Nephron (organoid): ENCODE measurements around the gene BCKDK.
A peak's percentile ranks its signal among the peaks of the same experiment; 100 is the strongest.

Experiments used
- H3K27ac Mint-ChIP-seq, 3 experiments: 2 replicates each; pipeline ENCODE4 v1.8.0; 2020; ENCODE audit warnings: mixed read lengths in 3 of 3, mild to moderate bottlenecking in 2 of 3, moderate library complexity in 1 of 3
- H3K27me3 Mint-ChIP-seq: 2 replicates; pipeline ENCODE4 v1.8.0; 2021; ENCODE audit warnings: low read depth, mild to moderate bottlenecking, moderate library complexity, mixed read lengths
- H3K36me3 Mint-ChIP-seq: 2 replicates; pipeline ENCODE4 v1.8.0; 2020; ENCODE audit warnings: low read depth, mixed read lengths
- H3K4me1 Mint-ChIP-seq: 2 replicates; pipeline ENCODE4 v1.8.0; 2020; ENCODE audit warnings: mixed read lengths
- H3K4me3 Mint-ChIP-seq, 3 experiments: 2 replicates each; pipeline ENCODE4 v1.8.0; 2020; ENCODE audit warnings: mild to moderate bottlenecking in 3 of 3, mixed read lengths in 3 of 3, moderate library complexity in 2 of 3
- H3K9me3 Mint-ChIP-seq: 2 replicates; pipeline ENCODE4 v1.8.0; 2020; ENCODE audit warnings: mixed read lengths
- TF ChIP-seq, protein P1 (sequence below), 3 experiments: fragments of 200-600 bp; sonication (generic); IDR thresholded peaks; one replicate each; pipeline ENCODE4 v1.5.0; 2021; ENCODE audit warnings: antibody characterized with exemption in 3 of 3; ENCODE audit not compliant: unreplicated experiment in 3 of 3

The BCKDK gene

DNA sequence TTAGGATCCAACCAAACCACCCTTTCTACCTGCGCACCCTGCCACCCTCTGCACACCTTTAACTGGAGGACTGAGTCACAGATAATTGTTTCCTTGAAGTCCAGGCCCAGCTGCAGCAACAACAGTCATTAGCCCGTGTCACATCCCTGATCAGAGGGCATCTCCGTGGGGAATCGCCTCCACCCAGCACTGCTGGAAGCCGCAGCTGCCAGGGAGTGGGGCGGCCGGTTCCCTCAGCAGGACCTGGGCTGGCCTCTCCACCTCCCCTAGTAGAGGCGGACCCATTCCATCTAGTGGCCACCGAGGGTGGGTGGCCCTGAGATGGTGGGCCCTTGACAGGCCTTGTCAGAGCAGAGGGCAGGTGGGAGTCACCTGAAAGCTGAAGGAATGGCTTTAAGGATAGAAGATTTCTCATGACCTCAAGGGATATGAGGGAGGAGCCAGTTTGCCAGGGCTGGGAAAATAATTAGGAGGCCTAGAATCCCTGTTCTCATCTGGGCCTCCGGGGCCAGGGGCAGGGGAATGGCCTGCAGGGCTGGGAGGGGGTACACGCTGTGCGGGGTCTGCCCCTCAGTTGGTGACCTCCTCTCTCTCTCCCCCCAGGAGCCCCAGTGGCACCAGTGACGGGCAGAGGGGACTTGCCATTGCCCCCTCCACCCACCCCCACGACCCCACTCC, 25.7 kb upstream of the BCKDK start:
- H3K27me3 Mint-ChIP-seq: peaks cover 3% of the 10 kb centered on the region
- H3K27ac Mint-ChIP-seq: peak overlapping the region in 1 of 3 experiments; percentile 32
- peaks cover 21% of the 10 kb centered on the region for H3K4me1 Mint-ChIP-seq
- peak overlapping the region in 1 of 3 experiments; percentile 24 for H3K4me3 Mint-ChIP-seq
- TF ChIP-seq, protein P1, sequence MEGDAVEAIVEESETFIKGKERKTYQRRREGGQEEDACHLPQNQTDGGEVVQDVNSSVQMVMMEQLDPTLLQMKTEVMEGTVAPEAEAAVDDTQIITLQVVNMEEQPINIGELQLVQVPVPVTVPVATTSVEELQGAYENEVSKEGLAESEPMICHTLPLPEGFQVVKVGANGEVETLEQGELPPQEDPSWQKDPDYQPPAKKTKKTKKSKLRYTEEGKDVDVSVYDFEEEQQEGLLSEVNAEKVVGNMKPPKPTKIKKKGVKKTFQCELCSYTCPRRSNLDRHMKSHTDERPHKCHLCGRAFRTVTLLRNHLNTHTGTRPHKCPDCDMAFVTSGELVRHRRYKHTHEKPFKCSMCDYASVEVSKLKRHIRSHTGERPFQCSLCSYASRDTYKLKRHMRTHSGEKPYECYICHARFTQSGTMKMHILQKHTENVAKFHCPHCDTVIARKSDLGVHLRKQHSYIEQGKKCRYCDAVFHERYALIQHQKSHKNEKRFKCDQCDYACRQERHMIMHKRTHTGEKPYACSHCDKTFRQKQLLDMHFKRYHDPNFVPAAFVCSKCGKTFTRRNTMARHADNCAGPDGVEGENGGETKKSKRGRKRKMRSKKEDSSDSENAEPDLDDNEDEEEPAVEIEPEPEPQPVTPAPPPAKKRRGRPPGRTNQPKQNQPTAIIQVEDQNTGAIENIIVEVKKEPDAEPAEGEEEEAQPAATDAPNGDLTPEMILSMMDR (IDR thresholded peaks at IDR 0.05; ENCODE audit: unreplicated experiment in 3 of 3): no peak
- H3K36me3 Mint-ChIP-seq: peaks cover 36% of the 10 kb centered on the region
- no peaks in the 10 kb centered on the region for H3K9me3 Mint-ChIP-seq

DNA sequence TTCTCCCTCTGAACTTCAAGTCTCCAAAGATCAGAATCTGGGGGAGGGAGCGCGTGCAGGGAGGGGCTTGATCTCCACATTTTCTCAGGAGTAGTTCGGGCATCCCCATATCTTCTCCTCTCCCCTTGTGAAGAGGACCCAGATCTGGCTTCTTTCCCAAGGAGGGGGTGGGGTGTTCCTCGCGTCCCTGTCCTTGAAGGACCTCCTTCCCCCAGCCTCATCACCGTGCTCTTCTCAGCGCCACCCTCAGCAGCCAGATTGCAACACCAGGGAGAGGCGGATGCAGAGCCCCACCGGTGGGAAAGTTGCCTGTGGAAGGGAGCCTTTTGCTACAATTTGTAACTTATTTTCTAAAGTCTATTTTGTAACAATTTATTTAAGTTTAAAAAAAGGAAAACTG, 25.1 kb upstream of the BCKDK start:
- peaks cover 21% of the 10 kb centered on the region for H3K4me1 Mint-ChIP-seq
- H3K27me3 Mint-ChIP-seq: peaks cover 3% of the 10 kb centered on the region
- TF ChIP-seq, protein P1 (IDR thresholded peaks at IDR 0.05; ENCODE audit: unreplicated experiment in 3 of 3): no peak
- peaks cover 31% of the 10 kb centered on the region for H3K36me3 Mint-ChIP-seq
- H3K9me3 Mint-ChIP-seq: no peaks in the 10 kb centered on the region
- H3K4me3 Mint-ChIP-seq: no peak overlapping the region
- no peak overlapping the region for H3K27ac Mint-ChIP-seq

DNA sequence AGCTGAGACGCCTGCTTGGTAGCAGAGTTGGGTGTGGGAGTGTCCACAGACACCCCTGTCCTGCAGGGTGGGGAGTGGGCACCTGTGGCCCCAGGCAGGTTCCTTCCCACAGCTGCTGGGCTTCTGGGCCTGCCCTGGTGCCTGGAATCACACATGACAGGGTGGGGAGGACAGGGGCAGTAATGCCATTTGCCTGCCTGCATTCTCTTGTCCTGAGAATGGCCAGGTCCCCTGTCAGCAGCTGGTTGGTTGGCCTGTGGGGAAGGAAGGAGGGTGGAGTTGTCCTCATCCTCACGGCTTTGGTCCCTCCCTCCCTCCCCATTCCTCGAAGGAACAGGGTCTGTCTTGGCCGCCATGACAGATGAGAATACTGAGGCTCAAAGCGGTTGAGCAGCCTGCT, 24.6 kb upstream of the BCKDK start:
- Mint-ChIP-seq H3K4me3 (no peak overlapping the region), H3K36me3 (peaks cover 26% of the 10 kb centered on the region), H3K9me3 (no peaks in the 10 kb centered on the region), H3K27me3 (peaks cover 3% of the 10 kb centered on the region), H3K4me1 (peaks cover 21% of the 10 kb centered on the region), H3K27ac (no peak overlapping the region)
- TF ChIP-seq, protein P1 (IDR thresholded peaks at IDR 0.05; ENCODE audit: unreplicated experiment in 3 of 3): no peak

DNA sequence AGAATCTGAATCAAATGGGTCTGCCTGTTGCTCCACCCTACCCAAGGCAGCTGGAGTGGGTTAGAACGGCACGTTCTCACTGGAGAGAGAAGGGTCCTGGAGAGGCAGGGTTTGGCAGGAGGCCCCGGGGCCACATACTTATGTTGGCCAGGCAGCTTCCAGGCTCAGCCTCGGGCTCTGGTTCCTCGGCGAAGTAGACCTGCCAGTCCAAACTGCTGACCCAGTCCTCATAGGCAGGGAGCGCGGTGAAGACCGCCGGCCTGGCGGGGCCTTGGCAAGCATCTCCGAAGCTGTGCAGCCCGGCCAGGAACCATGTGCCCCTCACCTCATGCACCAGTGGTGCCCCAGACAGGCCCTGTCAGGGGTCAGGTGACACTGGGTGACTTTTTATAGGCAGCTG, 24.2 kb upstream of the BCKDK start:
- TF ChIP-seq, protein P1 (IDR thresholded peaks at IDR 0.05; ENCODE audit: unreplicated experiment in 3 of 3): no peak
- Mint-ChIP-seq H3K27ac (no peak overlapping the region), H3K27me3 (peaks cover 3% of the 10 kb centered on the region), H3K4me3 (no peak overlapping the region), H3K9me3 (no peaks in the 10 kb centered on the region), H3K36me3 (peaks cover 22% of the 10 kb centered on the region), H3K4me1 (peaks cover 21% of the 10 kb centered on the region)

DNA sequence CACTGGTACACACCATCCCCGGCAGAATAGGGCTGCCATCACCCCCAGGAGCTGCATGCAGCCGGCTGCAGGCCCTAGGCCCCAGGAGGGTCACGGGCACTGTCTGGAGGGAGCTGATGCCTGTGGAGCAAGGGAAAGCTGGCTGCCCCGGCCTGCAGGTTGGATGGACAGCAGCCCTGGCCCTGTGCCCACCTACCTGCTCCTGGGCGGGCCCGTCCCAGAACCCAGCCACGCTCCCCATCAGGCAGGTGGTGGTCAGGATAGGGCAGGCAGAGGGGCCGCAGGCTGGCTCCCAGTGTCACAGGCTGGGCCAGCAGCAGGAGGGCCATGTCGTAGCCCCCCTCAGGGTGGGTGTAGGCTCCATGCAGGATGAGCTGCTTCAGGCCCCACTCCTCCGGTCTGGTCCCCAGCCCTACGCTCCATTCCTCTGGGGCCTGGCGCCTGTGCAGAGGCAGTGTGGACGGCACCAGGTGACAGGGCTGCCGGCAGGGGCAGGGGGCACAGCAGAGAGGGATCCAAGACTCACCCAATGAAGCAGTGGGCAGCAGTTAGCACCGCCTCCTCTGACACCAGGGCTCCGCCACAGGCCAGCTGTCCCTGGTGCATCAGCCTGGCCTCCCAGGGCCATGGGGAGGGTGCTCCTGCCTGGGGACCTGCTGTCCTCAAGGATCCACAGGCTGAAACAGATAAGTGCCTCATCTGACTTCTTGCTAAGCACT, 23.4 kb upstream of the BCKDK start:
- peak overlapping the region in 2 of 3 experiments; percentile 85 to 91 for H3K27ac Mint-ChIP-seq
- H3K36me3 Mint-ChIP-seq: peaks cover 16% of the 10 kb centered on the region
- TF ChIP-seq, protein P1 (IDR thresholded peaks at IDR 0.05; ENCODE audit: unreplicated experiment in 3 of 3): no peak
- H3K4me3 Mint-ChIP-seq: peak overlapping the region in 1 of 3 experiments; percentile 78
- peaks cover 21% of the 10 kb centered on the region for H3K4me1 Mint-ChIP-seq
- peaks cover 3% of the 10 kb centered on the region for H3K27me3 Mint-ChIP-seq
- H3K9me3 Mint-ChIP-seq: no peaks in the 10 kb centered on the region
